Stomach smooth muscle (tissue), 2 donors: ENCODE data around the gene TOX3.

ENCODE experiments used
- H3K27ac ChIP-seq: one replicate; pipeline ENCODE4 v1.7.0; 2013; ENCODE audit warnings: mild to moderate bottlenecking, low read length, inconsistent platforms
- H3K27me3 ChIP-seq, 2 donors: one replicate each; pipeline ENCODE4 v1.7.0; 2013; ENCODE audit warnings: low read length in 2 of 2; ENCODE audit not compliant: insufficient read depth in 2 of 2, control insufficient read depth in 1 of 2
- H3K36me3 ChIP-seq, 2 donors: one replicate each; pipeline ENCODE4 v1.7.0; 2013; ENCODE audit warnings: low read length in 2 of 2; ENCODE audit not compliant: control insufficient read depth in 2 of 2, insufficient read depth in 2 of 2
- H3K4me1 ChIP-seq: one replicate; pipeline ENCODE4 v1.7.0; 2013; ENCODE audit warnings: low read length; ENCODE audit not compliant: control insufficient read depth, insufficient read depth
- H3K4me3 ChIP-seq, 2 donors: one replicate each; pipeline ENCODE4 v1.7.0; 2013; ENCODE audit warnings: low read length in 2 of 2
- H3K9ac ChIP-seq, 2 donors: one replicate each; pipeline ENCODE4 v1.7.0; 2013; ENCODE audit warnings: low read length in 2 of 2, mild to moderate bottlenecking in 1 of 2
- H3K9me3 ChIP-seq, 2 donors: one replicate each; pipeline ENCODE4 v1.7.0; 2013; ENCODE audit warnings: low read length in 2 of 2; ENCODE audit not compliant: control insufficient read depth in 2 of 2
- donor health status: healthy.
- donor health status: Pancreatic carcinoma.

The TOX3 gene

GRCh38 chr16:52547004-52547833 is at the start of gene TOX3:
TSS of gene TOX3 (minus strand) at chr16:52547143. CDS start at chr16:52546723, 420 bp downstream.
- peaks cover 15 to 16% of the 10 kb centered on the region in 2 donors for H3K27me3 ChIP-seq
- peak within 1 kb of the TSS; percentile 62 to 69 for H3K4me3 ChIP-seq
- H3K9ac ChIP-seq = peak within 1 kb of the TSS in 1 of 2 donors; percentile 3
- H3K9me3 ChIP-seq = no peaks in the 10 kb centered on the region
- no peaks in the 10 kb centered on the region for H3K36me3 ChIP-seq
- H3K4me1 ChIP-seq = peaks cover 11% of the 10 kb centered on the region
- H3K27ac ChIP-seq = no peak within 1 kb of the TSS

DNA sequence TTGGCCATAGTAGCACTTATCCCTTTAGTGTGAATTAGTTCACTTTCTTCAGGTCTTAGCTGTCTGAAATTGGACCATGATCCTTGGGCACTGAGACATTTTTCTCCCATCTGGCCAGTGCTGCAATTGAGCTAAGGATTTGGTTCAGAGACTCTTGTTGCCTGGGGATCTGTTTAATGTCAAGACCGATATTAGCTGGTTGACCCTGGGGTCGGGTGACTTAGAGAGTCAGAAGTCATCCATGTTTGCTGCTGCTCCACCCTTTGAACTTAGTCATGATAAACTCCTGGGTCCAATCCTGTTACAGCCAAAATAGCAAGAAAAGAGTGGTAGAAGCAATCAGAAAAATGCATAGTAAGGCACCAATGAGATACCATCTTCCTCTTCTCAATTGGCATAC is 45.8 kb upstream of the TOX3 start:
- Histone ChIP-seq H3K9ac (no peak overlapping the region), H3K4me1 (no peaks in the 10 kb centered on the region), H3K27ac (no peak overlapping the region), H3K27me3 (no peaks in the 10 kb centered on the region), H3K4me3 (no peak overlapping the region), H3K9me3 (no peaks in the 10 kb centered on the region), H3K36me3 (no peaks in the 10 kb centered on the region)

DNA sequence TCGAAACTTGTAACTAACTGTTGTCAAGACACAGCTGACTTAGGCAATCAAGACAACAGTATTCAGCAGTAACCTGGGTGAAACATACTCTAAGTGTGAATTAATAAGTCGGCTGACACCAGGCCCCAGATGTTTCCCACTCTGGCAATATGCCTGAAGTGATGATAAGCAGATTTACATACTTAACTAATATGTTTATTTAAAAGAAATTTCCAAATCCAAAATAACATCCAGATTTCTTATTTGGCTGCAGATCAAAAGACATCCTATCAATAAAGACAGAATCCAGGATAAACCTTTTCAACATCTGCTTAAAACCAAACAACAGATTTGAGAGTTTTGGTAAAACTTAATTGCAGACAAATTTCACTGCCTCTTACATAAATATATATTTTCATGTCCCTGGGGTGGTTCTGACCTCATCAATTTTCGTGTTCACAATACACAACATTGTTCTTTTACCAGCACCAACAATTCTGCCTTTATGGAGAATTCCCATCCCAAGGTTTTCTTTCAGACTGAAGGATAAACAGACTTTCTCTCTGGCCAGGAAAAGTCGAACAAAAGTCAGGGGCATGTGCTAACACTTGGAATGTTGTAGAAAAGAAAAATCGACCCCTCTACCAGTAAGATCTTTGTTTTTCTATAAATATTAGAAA is 45.1 kb upstream of the TOX3 start:
- Histone ChIP-seq H3K36me3 (no peaks in the 10 kb centered on the region), H3K4me1 (no peaks in the 10 kb centered on the region), H3K27ac (no peak overlapping the region), H3K4me3 (no peak overlapping the region), H3K9ac (no peak overlapping the region), H3K27me3 (no peaks in the 10 kb centered on the region), H3K9me3 (no peaks in the 10 kb centered on the region)

GRCh38 chr16:52591471-52591870 is 44.5 kb upstream of the TOX3 start:
- H3K27ac ChIP-seq = no peak overlapping the region
- H3K4me3 ChIP-seq = no peak overlapping the region
- no peaks in the 10 kb centered on the region for H3K9me3 ChIP-seq
- H3K4me1 ChIP-seq = no peaks in the 10 kb centered on the region
- H3K9ac ChIP-seq = no peak overlapping the region
- no peaks in the 10 kb centered on the region for H3K27me3 ChIP-seq
- no peaks in the 10 kb centered on the region for H3K36me3 ChIP-seq

DNA sequence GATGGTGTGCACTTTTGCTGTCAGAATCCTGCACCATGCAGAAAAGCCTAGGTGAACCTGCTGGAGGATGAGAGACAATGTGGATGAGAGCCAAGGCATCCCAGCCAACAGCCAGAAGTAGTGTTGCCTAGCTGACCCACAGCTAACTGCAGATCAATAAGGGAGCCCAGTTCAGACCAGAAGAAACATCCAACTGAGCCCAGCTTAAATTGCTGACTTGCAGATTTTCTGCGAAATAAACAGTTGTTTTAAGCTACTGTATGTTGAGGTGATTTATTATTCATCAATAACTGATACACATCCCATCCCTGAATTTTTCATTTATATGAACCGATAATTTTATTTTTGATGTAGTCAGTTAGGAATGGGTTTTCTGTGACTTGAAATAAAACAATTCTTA is 39.2 kb upstream of the TOX3 start:
- Histone ChIP-seq H3K9me3 (no peaks in the 10 kb centered on the region), H3K27me3 (no peaks in the 10 kb centered on the region), H3K4me3 (no peak overlapping the region), H3K27ac (no peak overlapping the region), H3K9ac (no peak overlapping the region), H3K36me3 (no peaks in the 10 kb centered on the region), H3K4me1 (no peaks in the 10 kb centered on the region)

GRCh38 chr16:52584354-52585320 is 37.7 kb upstream of the TOX3 start:
- Histone ChIP-seq H3K36me3 (no peaks in the 10 kb centered on the region), H3K4me3 (no peak overlapping the region), H3K9me3 (no peaks in the 10 kb centered on the region), H3K27me3 (no peaks in the 10 kb centered on the region), H3K4me1 (no peaks in the 10 kb centered on the region), H3K9ac (no peak overlapping the region), H3K27ac (no peak overlapping the region)

DNA sequence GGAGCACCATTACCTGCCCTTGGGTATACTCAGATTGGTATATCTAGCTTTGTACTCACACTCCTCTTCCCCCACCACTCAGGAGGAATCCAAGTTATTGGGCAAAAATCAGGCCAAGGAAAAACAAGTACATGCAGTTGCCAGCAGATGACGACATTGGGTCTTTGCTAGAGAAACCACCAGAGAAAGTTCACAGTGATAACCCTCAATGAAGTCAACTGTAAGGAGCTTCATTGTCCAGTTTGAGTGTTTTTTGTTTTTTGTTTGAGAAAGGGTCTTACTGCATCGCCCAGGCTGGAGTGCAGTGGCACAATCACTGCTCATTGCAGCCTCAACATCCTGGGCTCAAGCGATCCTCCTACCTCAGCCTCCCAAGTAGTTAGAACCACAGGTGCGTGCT is 34.6 kb upstream of the TOX3 start:
- no peak overlapping the region for H3K9ac ChIP-seq
- no peaks in the 10 kb centered on the region for H3K4me1 ChIP-seq
- no peaks in the 10 kb centered on the region for H3K27me3 ChIP-seq
- H3K27ac ChIP-seq = no peak overlapping the region
- H3K9me3 ChIP-seq = no peaks in the 10 kb centered on the region
- no peaks in the 10 kb centered on the region for H3K36me3 ChIP-seq
- H3K4me3 ChIP-seq = no peak overlapping the region

GRCh38 chr16:52580488-52580887 is 33.5 kb upstream of the TOX3 start:
- H3K4me1 ChIP-seq = no peaks in the 10 kb centered on the region
- H3K27me3 ChIP-seq = no peaks in the 10 kb centered on the region
- no peak overlapping the region for H3K4me3 ChIP-seq
- no peak overlapping the region for H3K9ac ChIP-seq
- H3K9me3 ChIP-seq = no peaks in the 10 kb centered on the region
- no peak overlapping the region for H3K27ac ChIP-seq
- H3K36me3 ChIP-seq = no peaks in the 10 kb centered on the region

DNA sequence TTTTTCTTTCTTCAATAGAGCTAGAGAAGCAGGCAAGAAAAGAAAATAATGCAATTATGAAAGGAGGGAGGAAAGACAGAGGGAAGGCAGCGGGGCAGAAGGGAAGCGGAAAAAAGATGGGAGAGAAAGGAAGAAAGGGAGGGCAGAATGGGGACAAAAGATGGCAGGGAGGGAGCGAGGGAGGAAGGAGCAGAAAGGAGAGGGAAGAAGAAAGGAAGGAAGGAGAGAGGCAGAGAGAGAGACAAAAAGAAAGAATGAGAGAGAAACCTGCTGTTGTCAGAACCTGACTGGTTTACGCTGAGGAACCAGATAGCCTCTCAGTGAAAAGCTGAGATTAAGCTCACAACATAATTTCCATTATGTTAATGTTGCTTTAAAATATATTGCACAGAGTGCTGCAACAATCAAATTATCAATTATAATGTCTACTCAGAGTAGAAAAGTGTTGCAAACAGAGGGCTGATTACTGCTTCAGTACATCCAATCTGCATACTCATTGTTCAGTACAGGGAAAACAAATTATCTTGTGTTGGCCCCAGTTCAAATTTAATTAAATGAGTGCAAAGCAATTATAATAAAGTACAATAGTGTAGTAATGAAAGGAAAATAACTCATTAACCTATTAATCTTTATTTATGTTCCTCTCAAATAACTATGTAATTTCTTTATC is 32.0 kb upstream of the TOX3 start:
- Histone ChIP-seq H3K9ac (no peak overlapping the region), H3K9me3 (no peaks in the 10 kb centered on the region), H3K4me3 (no peak overlapping the region), H3K27ac (no peak overlapping the region), H3K36me3 (no peaks in the 10 kb centered on the region), H3K4me1 (no peaks in the 10 kb centered on the region), H3K27me3 (no peaks in the 10 kb centered on the region)
